HepG2 (cell line): ENCODE measurements around the gene MPIG6B. TPM values are rescaled to one million over a fixed set of nuclear protein-coding genes. Genes with fewer than 3 reads are reported as not detected.
A peak's percentile ranks its signal among the peaks of the same experiment; 100 is the strongest.

Source experiments
- AGO2 ChIP-seq: fragments of 200-400 bp; formaldehyde crosslinking; optimal IDR thresholded peaks from 2 replicates; pipeline ENCODE3; 2017; ENCODE audit warnings: mild to moderate bottlenecking, low read depth, low read length, moderate library complexity
- ATF7-NPFF ChIP-seq: sonication (generic); formaldehyde crosslinking; IDR thresholded peaks from 2 replicates; pipeline ENCODE4 v1.8.1; 2023; ENCODE audit warnings: mild to moderate bottlenecking, low read depth, missing genetic modification reagents, moderate library complexity
- BHLHE40 ChIP-seq: IDR thresholded peaks from 2 replicates; pipeline ENCODE4 v1.6.1; 2011; ENCODE audit warnings: low read length, improper control_type of control experiment
- ISL2 ChIP-seq: sonication (generic); formaldehyde crosslinking; IDR thresholded peaks from 2 replicates; pipeline ENCODE4 v1.5.0; 2020; ENCODE audit warnings: missing genetic modification reagents
- MED1 ChIP-seq: sonication (generic); formaldehyde crosslinking; IDR thresholded peaks from 2 replicates; pipeline ENCODE4 v1.4.0; 2020; ENCODE audit warnings: missing genetic modification reagents
- SAP130 ChIP-seq: IDR thresholded peaks from 2 replicates; pipeline ENCODE4 v1.6.1; 2016; ENCODE audit warnings: low read depth
- SRSF1 ChIP-seq: fragments of 200-400 bp; formaldehyde crosslinking; optimal IDR thresholded peaks from 2 replicates; pipeline ENCODE3; 2017; ENCODE audit warnings: mild to moderate bottlenecking, low read depth, low read length, moderate library complexity
- ZC3H4 ChIP-seq: sonication (generic); formaldehyde crosslinking; IDR thresholded peaks from 2 replicates; pipeline ENCODE4 v1.4.0; 2020; ENCODE audit warnings: missing genetic modification reagents, borderline replicate concordance
- ZFP82 ChIP-seq: sonication (generic); formaldehyde crosslinking; IDR thresholded peaks from 2 replicates; pipeline ENCODE4 v1.5.1; 2020; ENCODE audit warnings: mild to moderate bottlenecking, missing genetic modification reagents, borderline replicate concordance
- ZNF230 ChIP-seq: sonication (generic); formaldehyde crosslinking; IDR thresholded peaks from 2 replicates; pipeline ENCODE4 v1.4.0; 2020; ENCODE audit warnings: mild to moderate bottlenecking, missing genetic modification reagents
- ZNF333 ChIP-seq: sonication (generic); formaldehyde crosslinking; IDR thresholded peaks from 2 replicates; pipeline ENCODE4 v1.4.0; 2020; ENCODE audit warnings: mild to moderate bottlenecking, missing genetic modification reagents, borderline replicate concordance
- ZNF563 ChIP-seq: sonication (generic); formaldehyde crosslinking; IDR thresholded peaks from 2 replicates; pipeline ENCODE4 v1.8.0; 2022; ENCODE audit warnings: mild to moderate bottlenecking, moderate library complexity, missing genetic modification reagents
- ZNF672 ChIP-seq: sonication (generic); formaldehyde crosslinking; IDR thresholded peaks from 2 replicates; pipeline ENCODE4 v1.8.1; 2022; ENCODE audit warnings: missing genetic modification reagents
- ZNF724P ChIP-seq: sonication (generic); formaldehyde crosslinking; IDR thresholded peaks from 2 replicates; pipeline ENCODE4 v1.8.0; 2022; ENCODE audit warnings: missing genetic modification reagents, borderline replicate concordance
- ZNF749 ChIP-seq: sonication (generic); formaldehyde crosslinking; IDR thresholded peaks from 2 replicates; pipeline ENCODE4 v1.8.0; 2022; ENCODE audit warnings: mild to moderate bottlenecking, missing genetic modification reagents, moderate library complexity, borderline replicate concordance
- ZNF816 ChIP-seq: sonication (generic); formaldehyde crosslinking; IDR thresholded peaks from 2 replicates; pipeline ENCODE4 v1.8.0; 2022; ENCODE audit warnings: missing genetic modification reagents, mild to moderate bottlenecking, borderline replicate concordance
- ZNF850 ChIP-seq: sonication (generic); formaldehyde crosslinking; conservative IDR thresholded peaks from 2 replicates; pipeline ENCODE4 v1.9.0; 2021; ENCODE audit warnings: mild to moderate bottlenecking, missing genetic modification reagents
- polyA plus RNA-seq, 8 experiments: library from polyadenylated mRNA; depleted of rRNA in 3 of 8; stranded (reverse) in 7 of 8; unstranded in 1 of 8; fragments of >200 nt; fragmentation: Illumina TruSeq in 4 of 8; extraction: Trizol in 4 of 8; gene quantifications; 2 replicates each; pipeline versions ENCODE4 v1.2.1 to v1.2.3, GENCODE V29; 2011 to 2016; ENCODE audit warnings: low read depth in 4 of 8, missing spikeins in 1 of 8, mixed read lengths in 1 of 8; ENCODE audit not compliant: insufficient read depth in 1 of 8
- total RNA-seq, 5 experiments: library from RNA; depleted of rRNA; stranded (reverse); fragments of >200 nt; fragmentation: Illumina TruSeq; extraction: Trizol; gene quantifications; 2 replicates each; pipeline ENCODE4 v1.2.3, GENCODE V29; 2016; ENCODE audit warnings: low read depth in 1 of 5
- TF ChIP-seq, protein P1 (sequence below): sonication (generic); formaldehyde crosslinking; IDR thresholded peaks from 2 replicates; pipeline ENCODE4 v1.5.1; 2020; ENCODE audit warnings: mild to moderate bottlenecking, missing genetic modification reagents, moderate library complexity
- TF ChIP-seq, protein P2 (sequence below): sonication (generic); formaldehyde crosslinking; IDR thresholded peaks from 2 replicates; pipeline ENCODE4 v1.8.0; 2023; ENCODE audit warnings: mild to moderate bottlenecking, missing genetic modification reagents
- TF ChIP-seq, protein P3 (sequence below): sonication (generic); formaldehyde crosslinking; IDR thresholded peaks from 2 replicates; pipeline ENCODE4 v1.4.0; 2020; ENCODE audit warnings: missing genetic modification reagents
- TF ChIP-seq, protein P4 (sequence below): sonication (generic); formaldehyde crosslinking; IDR thresholded peaks from 2 replicates; pipeline ENCODE4 v1.8.0; 2022; ENCODE audit warnings: mild to moderate bottlenecking, missing genetic modification reagents, moderate library complexity
- TF ChIP-seq, protein P5 (sequence below): sonication (generic); formaldehyde crosslinking; IDR thresholded peaks from 2 replicates; pipeline ENCODE4 v1.5.0; 2020; ENCODE audit warnings: mild to moderate bottlenecking, missing genetic modification reagents, moderate library complexity

The MPIG6B gene
- total and polyA plus RNA-seq, 2 of the 13 experiments (the other 11 are each of a cell fraction or from before 2014, with no cell fraction given), result not detected

DNA sequence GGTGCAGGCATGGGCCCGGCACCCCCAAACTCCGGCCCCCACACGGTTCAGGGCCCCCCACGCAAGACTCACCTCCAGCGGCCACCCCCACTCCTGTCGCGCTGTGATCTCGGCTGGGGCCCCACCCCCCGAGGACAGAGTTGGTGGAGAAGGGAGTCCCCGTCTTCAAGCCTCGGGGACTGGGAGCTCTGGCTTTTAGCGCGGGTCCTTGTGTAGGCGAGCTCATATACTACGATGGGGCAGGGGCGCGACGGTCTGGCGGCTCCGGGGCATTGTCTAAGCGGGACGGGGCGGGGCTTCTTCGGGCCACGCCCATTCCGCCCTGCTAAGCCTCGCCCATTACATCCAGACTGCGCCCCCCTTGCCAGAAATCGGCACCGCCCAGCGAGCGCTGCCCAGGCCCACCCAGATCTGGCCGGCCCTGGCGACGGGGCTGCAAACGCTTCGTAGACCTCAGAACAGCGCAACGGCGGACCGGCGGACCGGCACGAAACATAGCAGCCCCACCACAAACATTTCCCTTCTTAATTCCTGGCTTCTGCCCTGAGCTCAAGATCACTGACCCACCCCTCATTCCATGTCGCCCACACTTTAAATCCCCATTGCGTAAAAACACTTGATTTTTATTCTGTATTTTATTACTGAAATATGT lies 6.9 kb downstream of the MPIG6B start (continued):
- TF ChIP-seq, protein P1, sequence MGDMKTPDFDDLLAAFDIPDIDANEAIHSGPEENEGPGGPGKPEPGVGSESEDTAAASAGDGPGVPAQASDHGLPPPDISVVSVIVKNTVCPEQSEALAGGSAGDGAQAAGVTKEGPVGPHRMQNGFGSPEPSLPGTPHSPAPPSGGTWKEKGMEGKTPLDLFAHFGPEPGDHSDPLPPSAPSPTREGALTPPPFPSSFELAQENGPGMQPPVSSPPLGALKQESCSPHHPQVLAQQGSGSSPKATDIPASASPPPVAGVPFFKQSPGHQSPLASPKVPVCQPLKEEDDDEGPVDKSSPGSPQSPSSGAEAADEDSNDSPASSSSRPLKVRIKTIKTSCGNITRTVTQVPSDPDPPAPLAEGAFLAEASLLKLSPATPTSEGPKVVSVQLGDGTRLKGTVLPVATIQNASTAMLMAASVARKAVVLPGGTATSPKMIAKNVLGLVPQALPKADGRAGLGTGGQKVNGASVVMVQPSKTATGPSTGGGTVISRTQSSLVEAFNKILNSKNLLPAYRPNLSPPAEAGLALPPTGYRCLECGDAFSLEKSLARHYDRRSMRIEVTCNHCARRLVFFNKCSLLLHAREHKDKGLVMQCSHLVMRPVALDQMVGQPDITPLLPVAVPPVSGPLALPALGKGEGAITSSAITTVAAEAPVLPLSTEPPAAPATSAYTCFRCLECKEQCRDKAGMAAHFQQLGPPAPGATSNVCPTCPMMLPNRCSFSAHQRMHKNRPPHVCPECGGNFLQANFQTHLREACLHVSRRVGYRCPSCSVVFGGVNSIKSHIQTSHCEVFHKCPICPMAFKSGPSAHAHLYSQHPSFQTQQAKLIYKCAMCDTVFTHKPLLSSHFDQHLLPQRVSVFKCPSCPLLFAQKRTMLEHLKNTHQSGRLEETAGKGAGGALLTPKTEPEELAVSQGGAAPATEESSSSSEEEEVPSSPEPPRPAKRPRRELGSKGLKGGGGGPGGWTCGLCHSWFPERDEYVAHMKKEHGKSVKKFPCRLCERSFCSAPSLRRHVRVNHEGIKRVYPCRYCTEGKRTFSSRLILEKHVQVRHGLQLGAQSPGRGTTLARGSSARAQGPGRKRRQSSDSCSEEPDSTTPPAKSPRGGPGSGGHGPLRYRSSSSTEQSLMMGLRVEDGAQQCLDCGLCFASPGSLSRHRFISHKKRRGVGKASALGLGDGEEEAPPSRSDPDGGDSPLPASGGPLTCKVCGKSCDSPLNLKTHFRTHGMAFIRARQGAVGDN, result peak; percentile 87
- TF ChIP-seq, protein P2, sequence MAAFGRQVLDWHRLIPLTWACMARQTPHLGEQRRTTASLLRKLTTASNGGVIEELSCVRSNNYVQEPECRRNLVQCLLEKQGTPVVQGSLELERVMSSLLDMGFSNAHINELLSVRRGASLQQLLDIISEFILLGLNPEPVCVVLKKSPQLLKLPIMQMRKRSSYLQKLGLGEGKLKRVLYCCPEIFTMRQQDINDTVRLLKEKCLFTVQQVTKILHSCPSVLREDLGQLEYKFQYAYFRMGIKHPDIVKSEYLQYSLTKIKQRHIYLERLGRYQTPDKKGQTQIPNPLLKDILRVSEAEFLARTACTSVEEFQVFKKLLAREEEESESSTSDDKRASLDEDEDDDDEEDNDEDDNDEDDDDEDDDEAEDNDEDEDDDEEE (CRISPR knock-in tag), result 0 out of 2 replicates have a peak, but pooled peaks have one; percentile 38
- TF ChIP-seq ZNF672, result no peak; the same call in 1 of the 2 replicates
- no peak for TF ChIP-seq ZNF749 (CRISPR knock-in tag)
- TF ChIP-seq SRSF1, result peak; percentile 92
- peak; percentile 56; the same call in 1 of the 2 replicates for TF ChIP-seq ZNF333 (CRISPR knock-in tag)
- TF ChIP-seq ZNF816, result peak; percentile 92
- TF ChIP-seq ZNF850, result peak; percentile 89; the same call in 1 of the 2 replicates
- peak; percentile 56; the same call in 1 of the 2 replicates for TF ChIP-seq ZC3H4
- TF ChIP-seq ZFP82 (CRISPR knock-in tag), result peak; percentile 91; the same call in 1 of the 2 replicates
- peak; percentile 88 for TF ChIP-seq ATF7-NPFF (CRISPR knock-in tag)
- TF ChIP-seq MED1 (CRISPR knock-in tag), result peak; percentile 29
- TF ChIP-seq ZNF724P (CRISPR knock-in tag), result peak; percentile 74; the same call in 1 of the 2 replicates
- TF ChIP-seq, protein P3, sequence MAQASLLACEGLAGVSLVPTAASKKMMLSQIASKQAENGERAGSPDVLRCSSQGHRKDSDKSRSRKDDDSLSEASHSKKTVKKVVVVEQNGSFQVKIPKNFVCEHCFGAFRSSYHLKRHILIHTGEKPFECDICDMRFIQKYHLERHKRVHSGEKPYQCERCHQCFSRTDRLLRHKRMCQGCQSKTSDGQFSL (CRISPR knock-in tag), result 0 out of 2 replicates have a peak, but pooled peaks have one; percentile 17
- peak; percentile 4; the same call in 1 of the 2 replicates for TF ChIP-seq SAP130 (CRISPR knock-in tag)
- TF ChIP-seq AGO2, result peak; percentile 100
- peak; percentile 83 for TF ChIP-seq ZNF563 (CRISPR knock-in tag)
- TF ChIP-seq, protein P4, sequence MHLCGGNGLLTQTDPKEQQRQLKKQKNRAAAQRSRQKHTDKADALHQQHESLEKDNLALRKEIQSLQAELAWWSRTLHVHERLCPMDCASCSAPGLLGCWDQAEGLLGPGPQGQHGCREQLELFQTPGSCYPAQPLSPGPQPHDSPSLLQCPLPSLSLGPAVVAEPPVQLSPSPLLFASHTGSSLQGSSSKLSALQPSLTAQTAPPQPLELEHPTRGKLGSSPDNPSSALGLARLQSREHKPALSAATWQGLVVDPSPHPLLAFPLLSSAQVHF (CRISPR knock-in tag), result peak; percentile 79
- TF ChIP-seq, protein P5, sequence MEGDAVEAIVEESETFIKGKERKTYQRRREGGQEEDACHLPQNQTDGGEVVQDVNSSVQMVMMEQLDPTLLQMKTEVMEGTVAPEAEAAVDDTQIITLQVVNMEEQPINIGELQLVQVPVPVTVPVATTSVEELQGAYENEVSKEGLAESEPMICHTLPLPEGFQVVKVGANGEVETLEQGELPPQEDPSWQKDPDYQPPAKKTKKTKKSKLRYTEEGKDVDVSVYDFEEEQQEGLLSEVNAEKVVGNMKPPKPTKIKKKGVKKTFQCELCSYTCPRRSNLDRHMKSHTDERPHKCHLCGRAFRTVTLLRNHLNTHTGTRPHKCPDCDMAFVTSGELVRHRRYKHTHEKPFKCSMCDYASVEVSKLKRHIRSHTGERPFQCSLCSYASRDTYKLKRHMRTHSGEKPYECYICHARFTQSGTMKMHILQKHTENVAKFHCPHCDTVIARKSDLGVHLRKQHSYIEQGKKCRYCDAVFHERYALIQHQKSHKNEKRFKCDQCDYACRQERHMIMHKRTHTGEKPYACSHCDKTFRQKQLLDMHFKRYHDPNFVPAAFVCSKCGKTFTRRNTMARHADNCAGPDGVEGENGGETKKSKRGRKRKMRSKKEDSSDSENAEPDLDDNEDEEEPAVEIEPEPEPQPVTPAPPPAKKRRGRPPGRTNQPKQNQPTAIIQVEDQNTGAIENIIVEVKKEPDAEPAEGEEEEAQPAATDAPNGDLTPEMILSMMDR (CRISPR knock-in tag), result peak; percentile 23; the same call in 1 of the 2 replicates
- TF ChIP-seq ZNF230, result 0 out of 2 replicates have a peak, but pooled peaks have one; percentile 50
- TF ChIP-seq BHLHE40, result no peak
- 0 out of 2 replicates have a peak, but pooled peaks have one; percentile 15 for TF ChIP-seq ISL2 (CRISPR knock-in tag)
